ENCODE measurements around the gene ARPC1B. TPM values are rescaled to one million over a fixed set of nuclear protein-coding genes. Genes with fewer than 3 reads are reported as not detected.

The ARPC1B gene
- total RNA-seq (142 and 164 TPM in 2 replicates), polyA plus RNA-seq (520 and 563 TPM in 2 replicates), polyA minus RNA-seq (712 and 762 TPM in 2 replicates)
- 318 TPM for total RNA-seq (2013)

DNA sequence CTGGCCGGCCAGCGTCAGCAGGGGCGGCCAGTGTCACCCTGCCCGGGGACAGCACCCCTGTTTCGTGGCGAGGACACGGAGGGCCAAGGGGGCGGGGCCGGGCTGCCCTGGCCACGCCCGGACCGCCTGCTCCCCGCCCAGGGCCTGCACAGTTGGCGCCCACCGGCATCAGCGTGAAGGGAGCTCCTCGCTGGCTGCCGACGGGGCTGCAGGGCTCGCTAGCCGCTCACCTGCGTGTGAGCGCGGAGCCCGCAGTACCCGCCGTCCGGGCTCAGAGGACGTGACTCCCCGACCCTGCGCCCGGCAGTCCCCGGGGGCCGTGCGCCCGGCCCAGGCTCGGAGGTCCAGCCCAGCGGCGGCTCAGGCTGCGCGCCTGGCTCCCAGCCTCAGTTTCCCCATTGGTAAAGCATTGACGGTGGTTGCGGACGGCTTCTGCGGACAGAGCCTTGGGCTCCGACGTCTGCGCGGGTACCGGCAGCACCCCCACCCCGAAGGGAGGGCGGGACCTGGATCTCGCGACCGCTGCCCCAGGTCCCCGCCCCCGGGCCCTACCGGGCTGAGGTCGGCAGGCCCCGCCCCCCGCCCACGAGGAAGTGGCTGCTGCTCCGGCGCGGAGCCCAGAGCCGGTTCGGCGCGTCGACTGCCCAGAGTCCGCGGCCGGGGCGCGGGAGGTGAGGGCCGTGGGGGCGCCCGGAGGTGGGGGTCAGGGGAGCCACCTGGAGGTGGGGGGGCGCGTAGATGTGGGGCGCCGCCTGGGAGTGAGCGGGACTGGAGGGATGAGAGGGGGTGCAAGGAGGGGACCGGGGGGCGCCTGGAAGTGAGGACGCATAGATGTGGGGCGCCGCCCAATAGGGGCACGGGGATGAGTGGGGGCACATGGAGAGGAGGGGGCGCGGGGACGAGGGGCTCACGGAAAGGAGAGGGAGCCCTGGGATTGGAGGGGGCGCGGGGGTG lies at the start of gene ARPC1B:
TSS of gene ARPC1B (plus strand) at position 620 of the 954 bp plus-strand sequence. CDS start 10,985 bp downstream, outside the sequence.
- TF ChIP-seq, protein P1, sequence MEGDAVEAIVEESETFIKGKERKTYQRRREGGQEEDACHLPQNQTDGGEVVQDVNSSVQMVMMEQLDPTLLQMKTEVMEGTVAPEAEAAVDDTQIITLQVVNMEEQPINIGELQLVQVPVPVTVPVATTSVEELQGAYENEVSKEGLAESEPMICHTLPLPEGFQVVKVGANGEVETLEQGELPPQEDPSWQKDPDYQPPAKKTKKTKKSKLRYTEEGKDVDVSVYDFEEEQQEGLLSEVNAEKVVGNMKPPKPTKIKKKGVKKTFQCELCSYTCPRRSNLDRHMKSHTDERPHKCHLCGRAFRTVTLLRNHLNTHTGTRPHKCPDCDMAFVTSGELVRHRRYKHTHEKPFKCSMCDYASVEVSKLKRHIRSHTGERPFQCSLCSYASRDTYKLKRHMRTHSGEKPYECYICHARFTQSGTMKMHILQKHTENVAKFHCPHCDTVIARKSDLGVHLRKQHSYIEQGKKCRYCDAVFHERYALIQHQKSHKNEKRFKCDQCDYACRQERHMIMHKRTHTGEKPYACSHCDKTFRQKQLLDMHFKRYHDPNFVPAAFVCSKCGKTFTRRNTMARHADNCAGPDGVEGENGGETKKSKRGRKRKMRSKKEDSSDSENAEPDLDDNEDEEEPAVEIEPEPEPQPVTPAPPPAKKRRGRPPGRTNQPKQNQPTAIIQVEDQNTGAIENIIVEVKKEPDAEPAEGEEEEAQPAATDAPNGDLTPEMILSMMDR (IDR thresholded peaks at IDR 0.05): no peak
- TF ChIP-seq EZH2 (IDR thresholded peaks at IDR 0.05; ENCODE audit: borderline replicate concordance, insufficient read depth, low read depth, low read length, poor library complexity, severe bottlenecking): no peak
- ChIA-PET POLR2A (interaction anchor here (0.7 to 4.0 kb wide), 6 partner anchors 9 to 483 kb away, joined by 3 to 33 read pairs (median 6); partner anchors contain the start of genes BUD31, PDAP1 and ZKSCAN5), CTCF (interaction anchor here (1.1 to 1.7 kb wide), 3 partner anchors 11 to 19 kb away, joined by 3 to 7 read pairs (median 3); no protein-coding TSS in a partner anchor)
- no peaks in the 10 kb centered on the region for H3K27me3 ChIP-seq (replicated peaks in 1 of 4; ENCODE audit: control extremely low read depth in 1 of 4, control insufficient read depth in 3 of 4, insufficient read depth in 4 of 4, low read length in 3 of 4)
- Mint-ChIP-seq H3K4me1 (peaks cover 19% of the 10 kb centered on the region), H3K27me3 (no peaks in the 10 kb centered on the region), H3K4me3 (peak within 1 kb of the TSS; percentile 84), H3K27ac (peak within 1 kb of the TSS; percentile 82), H3K9me3 (ENCODE audit: insufficient read depth) (no peaks in the 10 kb centered on the region)
- peaks cover 38% of the 10 kb centered on the region for H4K20me1 ChIP-seq (ENCODE audit: control insufficient read depth, insufficient read depth, low read length, poor library complexity, severe bottlenecking)
- peaks cover 58% of the 10 kb centered on the region for H3K79me2 ChIP-seq (ENCODE audit: control insufficient read depth, insufficient read depth, low read length)
- H3K27ac ChIP-seq (ENCODE audit: low read length in 2 of 2): peak within 1 kb of the TSS; percentile 56 to 94
- peaks cover 35 to 45% of the 10 kb centered on the region in 2 donors for H3K4me1 ChIP-seq (ENCODE audit: control insufficient read depth in 2 of 2, insufficient read depth in 2 of 2, low read length in 2 of 2)
- ATAC-seq (ENCODE audit: low read depth): peak; percentile 78
- H3K36me3 ChIP-seq (replicated peaks in 1 of 2; ENCODE audit: control extremely low read depth in 1 of 2, control insufficient read depth in 1 of 2, extremely low read depth in 1 of 2, insufficient read depth in 2 of 2, low read length in 1 of 2): peaks cover 0 to 11% of the 10 kb centered on the region in 2 experiments
- under 1% methylated on average over 79 of the region's 95 CpGs for WGBS (ENCODE audit: insufficient coverage)
- no peaks in the 10 kb centered on the region for H3K9me3 ChIP-seq (ENCODE audit: control extremely low read depth in 1 of 3, control insufficient read depth in 2 of 3, insufficient read depth in 1 of 3, low read length in 2 of 3)
- peak within 1 kb of the TSS; percentile 94 for H3K4me2 ChIP-seq (replicated peaks; ENCODE audit: low read depth, low read length, poor library complexity, severe bottlenecking)
- peak within 1 kb of the TSS; percentile 92 for H2AFZ ChIP-seq (ENCODE audit: insufficient read depth, low read depth, low read length, poor library complexity, severe bottlenecking)
- H3K9ac ChIP-seq (ENCODE audit: low read length): peak within 1 kb of the TSS; percentile 74
- DNase-seq: peak; percentile 90
- H3K4me3 ChIP-seq (ENCODE audit: control extremely low read depth in 1 of 5, extremely low read depth in 1 of 5, insufficient read depth in 1 of 5, low read depth in 2 of 5, low read length in 4 of 5): peak within 1 kb of the TSS; percentile 57 to 91 (median 78)
- intact Hi-C loops (cut with micrococcal nuclease): loop anchor here (1.0 to 10.0 kb wide), 7 partner anchors 19 to 230 kb away; partner anchors contain the start of genes ARPC1A, BUD31, CPSF4 and FAM200A

Measured in B cell (primary cell).